HG02852 (cell line): ENCODE measurements around the gene MYO6.

Experiments
- ATAC-seq: cut with Tn5 transposase; IDR thresholded peaks from one replicate; pipeline ENCODE4 v1.9.1; 2021; ENCODE audit warnings: mild to moderate bottlenecking, moderate library complexity; ENCODE audit not compliant: unreplicated experiment

MYO6 gene

DNA sequence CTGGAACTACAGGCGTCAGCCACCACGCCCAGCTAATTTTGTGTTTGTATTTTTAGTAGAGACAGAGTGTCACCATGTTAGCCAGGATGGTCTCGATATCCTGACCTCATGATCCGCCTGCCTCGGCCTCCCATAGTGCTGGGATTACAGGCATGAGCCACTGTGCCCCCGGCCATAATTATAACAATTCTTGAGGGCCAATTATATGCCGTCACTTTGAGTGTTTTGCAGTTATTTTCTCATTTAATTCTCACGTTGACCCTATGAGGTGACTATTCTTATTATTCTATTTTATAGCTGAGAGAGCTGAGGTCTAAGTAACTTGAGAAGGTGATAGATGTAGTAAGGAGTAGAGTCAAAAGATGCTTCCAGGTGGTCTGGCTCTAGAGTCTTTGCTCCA lies 13.0 kb downstream of the MYO6 start:
- ATAC-seq, result no peak

DNA sequence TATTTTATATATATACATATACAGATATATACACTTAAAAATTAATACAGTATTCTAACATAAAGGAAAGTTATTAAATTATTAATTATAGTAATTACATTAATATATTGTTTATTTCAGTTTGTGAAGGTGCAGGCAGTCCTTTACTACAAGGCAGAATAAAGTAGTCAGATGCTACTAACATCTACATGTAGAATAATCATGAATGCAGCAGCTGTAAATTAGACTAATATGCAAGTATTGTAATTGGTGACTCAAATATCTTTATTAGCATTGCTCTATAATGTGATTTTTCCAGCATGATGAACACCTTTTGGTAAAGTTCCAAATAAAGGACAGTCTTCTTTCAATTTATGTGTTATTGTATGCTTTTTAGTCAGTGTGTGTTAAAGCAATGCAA lies 17.3 kb downstream of the MYO6 start:
- no peak for ATAC-seq

DNA sequence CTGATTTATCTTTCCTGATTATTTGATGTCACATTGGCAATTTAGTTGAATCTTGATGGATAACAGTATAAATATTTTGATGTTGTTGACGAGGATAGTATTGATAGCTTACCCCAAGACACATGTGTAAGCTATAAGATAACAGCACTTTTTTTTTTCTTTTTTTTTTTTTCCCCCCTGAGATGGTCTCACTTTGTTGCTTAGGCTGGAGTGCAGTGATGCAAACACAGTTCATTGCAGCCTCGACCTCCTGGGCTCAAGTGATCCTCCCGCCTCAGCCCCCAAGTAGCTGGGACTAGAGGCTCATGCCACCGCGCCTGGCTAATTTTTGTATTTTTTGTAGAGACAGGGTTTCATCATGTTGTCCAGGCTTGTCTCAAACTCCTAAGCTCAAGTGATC lies 21.8 kb downstream of the MYO6 start:
- no peak for ATAC-seq

DNA sequence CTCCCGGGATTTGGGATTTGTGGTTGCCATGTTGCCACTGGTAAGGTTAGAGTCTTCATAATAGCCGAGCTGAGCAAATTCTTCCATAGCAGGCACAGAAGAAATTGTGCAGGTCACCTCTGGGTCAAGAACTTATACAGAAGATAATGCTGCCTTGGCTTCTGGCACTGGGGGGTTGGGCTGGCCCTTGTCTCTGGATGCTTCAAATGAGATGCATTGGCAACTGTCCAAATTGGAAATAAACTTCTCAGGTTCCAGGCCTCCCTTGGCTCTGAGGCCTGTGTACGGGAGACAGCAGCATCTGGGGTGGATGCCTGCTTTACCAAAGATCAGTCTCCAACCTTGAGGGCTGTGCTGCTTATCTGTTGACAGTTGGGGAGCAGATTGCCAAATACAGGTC lies 26.2 kb downstream of the MYO6 start:
- no peak for ATAC-seq

DNA sequence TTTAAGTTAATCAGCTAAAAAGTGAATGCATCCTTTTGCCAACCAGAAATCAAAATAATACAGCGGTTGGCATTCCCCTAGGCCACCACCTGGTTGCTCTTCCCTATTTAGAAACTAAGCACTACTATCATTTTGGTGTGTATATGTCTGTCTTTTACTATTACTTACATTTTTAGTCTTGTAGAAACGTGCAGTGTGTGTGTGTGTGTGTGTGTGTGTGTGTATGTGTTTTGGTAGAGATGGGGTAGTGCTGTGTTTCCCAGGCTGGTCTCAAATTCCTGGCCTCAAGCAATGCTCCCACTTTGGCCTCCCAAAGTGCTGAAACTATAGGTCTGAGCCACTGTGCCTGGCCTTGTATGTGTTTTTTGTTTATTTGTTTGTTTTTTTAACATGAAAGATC lies 27.4 kb downstream of the MYO6 start:
- ATAC-seq, result no peak

DNA sequence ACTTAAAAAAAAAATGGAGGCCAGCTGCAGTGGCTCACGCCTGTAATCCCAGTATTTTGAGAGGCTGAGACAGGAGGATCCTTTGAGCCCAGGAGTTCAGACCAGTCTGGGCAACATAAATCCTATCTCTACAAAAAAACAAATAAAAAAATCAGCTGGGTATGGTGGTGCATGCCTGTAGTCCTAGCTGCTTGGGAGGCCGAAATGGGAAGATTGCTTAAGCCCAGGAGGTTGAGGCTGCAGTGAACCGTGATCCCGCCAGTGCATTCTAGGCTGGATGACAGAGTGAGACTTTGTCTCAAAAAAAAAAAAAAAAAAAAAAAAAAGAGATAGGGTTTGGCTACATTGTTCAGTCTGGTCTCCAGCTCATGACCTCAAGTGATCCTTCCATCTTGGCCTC lies 29.7 kb downstream of the MYO6 start:
- ATAC-seq, result no peak

DNA sequence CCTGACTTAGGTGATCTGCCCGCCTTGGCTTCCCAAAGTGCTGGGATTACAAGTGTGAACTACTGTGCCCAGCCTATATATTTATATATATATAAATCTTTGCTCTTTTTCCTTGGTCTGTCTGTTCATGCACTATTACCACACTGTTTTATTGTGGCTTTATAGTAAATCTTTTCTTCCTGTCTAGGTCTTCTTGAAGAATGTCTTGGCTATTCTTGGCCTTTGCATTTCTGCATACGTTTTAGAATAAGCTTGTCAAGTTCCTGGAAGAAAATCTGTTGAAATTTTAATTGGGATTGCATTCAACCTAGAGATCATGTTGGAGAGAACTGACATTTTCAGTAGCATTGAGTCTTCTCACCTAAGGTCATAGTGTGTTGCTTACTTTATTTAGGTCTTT lies 37.1 kb downstream of the MYO6 start:
- no peak for ATAC-seq

DNA sequence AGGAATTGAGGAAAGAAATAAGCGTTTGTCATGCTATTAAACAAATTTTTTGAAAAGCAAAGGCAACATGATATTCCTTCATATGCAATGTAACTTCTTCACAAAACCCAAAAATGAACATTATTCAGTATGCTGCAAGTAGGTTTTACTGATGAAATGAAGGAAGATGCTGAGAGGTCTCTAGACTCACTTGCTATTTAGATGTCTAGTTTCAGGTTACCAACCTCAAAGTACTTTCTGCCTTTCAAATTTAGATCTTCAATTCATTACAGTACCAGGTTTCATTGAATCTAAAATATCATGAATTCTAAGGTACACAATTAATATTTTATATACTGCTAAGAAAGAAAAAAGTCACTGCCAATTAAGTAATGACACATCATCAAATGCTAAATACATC lies 39.9 kb downstream of the MYO6 start:
- no peak for ATAC-seq

DNA sequence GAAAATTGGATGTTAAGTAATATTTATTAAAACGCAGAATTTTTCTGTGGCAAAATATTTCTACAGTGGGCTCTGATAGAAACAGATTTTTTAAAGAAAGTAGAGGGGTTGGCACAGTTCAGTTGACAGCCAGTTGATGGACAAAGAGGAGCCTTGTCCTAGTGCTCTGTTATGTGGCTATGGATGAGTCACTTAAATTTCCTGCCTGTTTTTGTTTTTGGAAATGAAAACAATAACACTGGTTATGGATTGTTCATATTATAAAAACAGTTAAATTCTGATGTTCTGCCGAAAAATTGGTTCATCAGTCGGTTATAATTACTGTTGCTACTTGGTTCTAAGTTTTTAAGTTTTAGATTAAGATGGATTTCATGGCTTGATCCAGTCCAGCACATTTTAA lies 42.8 kb downstream of the MYO6 start:
- ATAC-seq, result no peak

DNA sequence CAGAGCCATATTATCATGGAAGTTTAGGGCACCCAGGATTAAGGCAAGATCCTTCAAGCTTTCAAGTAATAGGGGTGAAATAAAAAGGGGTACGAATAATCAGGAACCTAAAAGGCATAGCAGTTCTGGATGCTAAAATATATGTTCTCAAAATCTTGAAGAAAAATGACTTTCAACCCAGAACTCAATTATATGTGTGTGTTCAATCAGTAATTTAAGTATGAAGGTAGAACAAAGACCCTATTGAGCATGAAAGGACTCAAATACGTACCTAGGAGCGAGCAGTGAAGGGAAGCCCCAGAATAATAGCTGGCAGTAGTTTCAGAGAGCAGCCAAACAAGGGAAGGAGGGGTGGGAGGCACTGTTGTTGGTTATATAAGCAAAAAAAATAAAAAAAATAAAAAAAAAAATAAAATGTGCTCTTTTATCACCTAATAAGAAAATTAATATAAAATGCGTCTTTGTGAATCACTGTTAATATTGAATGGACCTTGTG lies 45.4 kb downstream of the MYO6 start:
- no peak for ATAC-seq

DNA sequence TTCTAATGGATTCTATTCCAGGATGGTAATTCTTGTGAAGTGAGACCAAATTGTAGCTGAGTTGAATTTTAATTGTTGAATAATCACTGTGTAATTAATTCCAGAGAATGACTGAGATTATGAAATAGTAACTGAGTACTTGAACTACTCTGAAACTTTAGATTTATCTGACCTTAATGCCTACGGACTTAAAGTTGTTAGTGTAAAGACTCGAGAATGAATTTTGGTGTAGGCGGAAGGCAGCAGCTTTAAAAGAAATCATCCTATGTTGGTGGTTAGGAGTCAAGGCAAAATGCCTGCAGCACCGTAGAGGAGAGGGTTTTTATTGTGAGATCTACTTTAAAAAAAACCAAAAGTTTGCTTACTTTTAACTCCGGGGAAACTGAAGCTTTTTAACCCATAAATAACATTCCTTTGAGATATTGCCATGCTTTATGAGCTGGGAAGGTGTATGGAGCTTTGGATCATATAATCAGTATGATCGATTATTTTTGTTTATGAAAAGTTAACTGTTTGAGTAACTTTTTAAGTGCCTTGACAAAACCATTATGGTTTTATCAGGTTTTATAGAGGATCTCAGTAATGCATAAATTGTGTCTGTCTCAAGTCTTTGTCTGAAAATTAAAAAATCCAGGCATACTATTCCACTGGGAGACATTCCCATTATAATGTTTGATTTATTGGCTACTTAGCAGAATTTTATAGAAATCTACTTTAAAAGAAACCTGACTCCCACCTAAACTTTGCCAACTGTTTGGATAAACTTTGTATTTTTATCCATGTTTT lies 46.1 kb downstream of the MYO6 start:
- ATAC-seq, result no peak

DNA sequence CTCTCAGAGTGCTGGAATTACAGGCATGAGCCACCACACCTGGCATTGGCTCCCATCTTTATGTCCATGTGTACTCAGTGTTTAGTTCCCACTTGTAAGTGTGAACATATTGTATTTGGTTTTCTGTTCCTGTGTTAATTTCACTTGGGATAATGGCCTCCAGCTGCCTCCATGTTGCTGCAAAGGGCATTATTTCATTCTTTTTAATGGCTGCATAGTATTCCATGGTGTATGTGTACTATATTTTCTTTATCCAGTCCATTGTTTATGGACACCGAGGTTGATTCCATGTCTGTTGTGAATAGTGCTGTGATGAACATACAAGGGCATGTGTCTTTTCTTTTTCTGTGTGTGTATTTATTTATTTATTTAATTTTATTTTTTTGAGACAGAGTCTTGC lies 47.7 kb downstream of the MYO6 start:
- no peak for ATAC-seq

DNA sequence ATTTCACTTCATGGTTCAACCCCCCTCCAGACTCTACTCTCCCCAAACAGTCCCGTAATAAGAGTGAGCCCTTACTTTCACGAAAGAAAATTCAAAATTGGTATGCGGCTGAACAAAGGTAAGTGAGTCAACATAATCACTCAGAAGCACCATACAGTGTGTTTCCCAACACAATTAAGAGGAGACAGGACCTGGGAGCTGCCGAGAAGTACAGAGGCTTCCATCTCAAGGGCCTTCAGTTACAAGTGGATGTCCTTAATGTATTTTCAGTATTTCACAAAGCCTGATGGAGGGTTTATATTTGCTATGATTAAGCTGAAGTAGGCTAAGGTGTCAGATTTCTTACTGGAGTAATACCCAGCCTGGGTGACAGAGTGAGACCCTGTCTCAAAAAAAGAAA lies 51.1 kb downstream of the MYO6 start:
- no peak for ATAC-seq

DNA sequence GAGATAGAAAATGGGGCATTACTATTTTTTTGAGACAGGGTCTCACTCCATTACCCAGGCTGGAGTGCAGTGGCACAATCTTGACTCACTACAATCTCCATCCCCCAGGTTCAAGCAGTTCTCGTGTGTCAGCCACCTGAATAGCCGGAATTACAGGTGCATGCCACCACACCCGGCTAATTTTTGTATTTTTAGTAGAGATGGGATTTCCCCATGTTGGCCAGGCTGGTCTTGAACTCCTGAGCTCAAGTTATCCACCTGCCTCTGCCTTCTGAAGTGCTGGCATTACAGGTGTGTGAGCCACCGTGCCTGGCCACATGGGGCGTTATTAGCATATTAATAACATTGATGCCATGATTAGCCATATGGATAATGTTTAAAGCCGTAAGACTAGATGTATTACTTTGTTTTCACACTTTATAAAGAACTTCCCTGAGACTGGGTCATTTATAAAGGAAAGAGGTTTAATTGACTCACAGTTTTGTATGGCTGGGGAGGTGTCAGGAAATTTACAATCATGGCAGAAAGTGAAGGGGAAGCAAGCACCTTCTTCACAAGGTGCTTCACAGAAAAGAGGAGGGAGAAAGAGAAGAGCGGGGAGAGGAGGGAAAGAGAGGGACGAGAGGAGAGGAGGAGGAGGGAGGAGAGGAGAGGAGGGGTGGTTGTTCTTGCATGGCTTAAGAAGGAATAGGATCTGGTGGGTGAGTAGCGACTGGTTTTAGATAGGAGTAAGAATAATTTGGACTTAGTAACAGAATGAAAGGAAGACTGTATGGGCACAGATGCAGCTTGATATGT lies 51.9 kb downstream of the MYO6 start:
- no peak for ATAC-seq

DNA sequence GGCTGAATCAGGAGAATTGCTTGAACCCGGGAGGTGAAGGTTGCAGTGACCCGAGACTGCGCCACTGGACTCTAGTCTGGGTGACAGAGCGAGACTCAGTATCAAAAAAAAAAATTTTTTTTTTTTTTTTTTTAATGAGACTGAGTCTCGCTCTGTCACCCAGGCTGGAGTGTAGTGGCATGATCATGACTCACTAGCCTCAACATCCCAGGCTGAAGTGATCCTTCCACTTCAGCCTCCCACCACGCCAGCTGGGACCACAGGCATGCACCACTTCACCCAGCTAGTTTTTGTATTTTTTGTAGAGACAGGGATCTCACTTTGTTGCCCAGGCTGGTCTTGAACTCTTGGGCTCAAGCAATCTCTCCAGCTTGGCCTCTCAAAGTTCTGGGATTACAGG lies 53.3 kb downstream of the MYO6 start:
- no peak for ATAC-seq

DNA sequence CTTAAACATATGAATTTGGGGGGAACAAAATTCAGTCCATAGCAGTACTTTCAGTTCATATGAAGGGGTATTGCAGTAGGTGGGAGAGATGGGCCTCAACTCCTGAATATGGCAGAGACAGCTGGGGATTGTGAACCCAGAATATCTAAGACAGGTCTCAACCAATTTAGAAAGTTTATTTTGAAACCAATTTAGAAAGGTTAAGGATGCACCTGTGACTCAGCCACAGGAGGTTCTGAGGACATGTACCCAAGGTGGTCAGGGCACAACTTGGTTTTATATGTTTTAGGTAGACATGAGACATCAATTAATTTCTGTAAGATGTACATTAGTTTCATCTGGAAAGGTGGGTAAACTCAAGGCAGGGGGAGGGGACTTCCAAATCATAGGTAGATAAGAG lies 59.5 kb downstream of the MYO6 start:
- no peak for ATAC-seq

DNA sequence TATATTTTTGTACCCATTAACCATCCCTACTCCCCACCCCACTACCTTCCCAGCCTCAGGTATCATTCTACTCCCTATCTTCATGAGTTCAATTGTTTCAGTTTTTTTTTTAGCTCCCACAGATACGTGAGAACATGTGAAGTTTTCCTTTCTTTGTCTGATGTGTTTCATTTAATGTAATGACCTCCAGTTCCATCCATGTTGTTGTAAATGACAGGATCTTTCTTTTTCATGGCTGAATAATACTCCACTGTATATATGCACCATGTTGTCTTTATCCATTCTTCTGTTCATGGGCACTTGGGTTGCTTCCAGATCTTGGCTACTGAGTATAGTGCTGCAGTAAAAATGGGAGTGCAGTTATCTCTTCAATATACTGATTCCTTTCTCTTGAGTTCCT lies 63.5 kb downstream of the MYO6 start:
- no peak for ATAC-seq

DNA sequence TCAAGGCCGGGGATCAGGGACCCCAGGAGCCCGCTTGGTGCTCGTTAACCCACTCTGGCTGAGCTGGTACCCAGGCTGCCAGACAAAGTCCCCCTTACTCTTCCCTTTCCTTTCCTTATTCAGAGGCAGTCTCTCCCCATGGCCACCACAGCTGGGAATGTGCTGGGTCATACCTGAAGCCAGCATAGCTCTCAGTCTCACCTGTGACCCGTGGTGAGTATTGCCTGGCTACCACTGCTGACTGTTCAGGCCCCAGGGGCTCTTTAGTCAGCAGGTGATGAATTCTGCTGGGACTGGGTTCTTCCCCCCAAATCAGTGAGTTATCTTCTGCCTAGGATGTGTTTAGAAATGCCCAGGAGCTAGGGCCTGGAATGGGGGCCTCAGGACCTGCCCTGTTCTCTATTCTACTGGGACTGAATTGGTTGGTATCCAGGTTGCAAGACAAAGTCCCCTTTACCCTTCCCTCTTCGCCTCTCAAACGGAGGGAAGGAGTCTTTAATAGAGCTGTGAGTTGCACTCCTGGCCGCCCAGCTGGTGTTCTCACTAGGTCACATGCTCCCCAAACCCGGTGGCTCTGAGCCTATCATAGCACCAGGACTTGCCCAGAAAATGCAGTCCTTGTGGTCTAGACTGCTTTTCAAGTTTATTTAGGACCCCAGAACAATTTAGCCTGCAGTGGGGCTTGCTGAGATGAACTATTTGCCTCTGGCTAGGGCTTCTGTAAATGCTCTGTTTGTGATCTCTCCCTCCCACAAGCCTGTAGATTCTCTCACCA lies 64.6 kb downstream of the MYO6 start:
- ATAC-seq, result no peak

DNA sequence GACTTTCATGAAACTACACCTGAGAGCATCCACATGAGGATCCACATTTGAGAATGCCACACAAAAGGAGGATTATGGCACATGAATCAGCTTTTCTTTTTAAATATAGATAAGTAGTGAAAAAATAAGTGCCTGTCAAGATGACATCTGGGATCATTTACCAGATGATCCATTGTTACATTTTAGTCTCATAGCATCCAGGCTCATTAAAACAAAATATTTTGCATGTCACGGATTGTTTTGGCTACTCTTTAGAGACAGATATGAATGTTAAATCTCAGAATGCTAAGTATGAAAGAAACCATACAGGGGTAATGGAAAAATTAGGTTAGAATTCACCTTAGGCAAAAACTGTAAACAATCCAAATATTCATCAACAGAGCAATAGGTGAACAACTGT lies 66.7 kb downstream of the MYO6 start:
- ATAC-seq, result no peak

DNA sequence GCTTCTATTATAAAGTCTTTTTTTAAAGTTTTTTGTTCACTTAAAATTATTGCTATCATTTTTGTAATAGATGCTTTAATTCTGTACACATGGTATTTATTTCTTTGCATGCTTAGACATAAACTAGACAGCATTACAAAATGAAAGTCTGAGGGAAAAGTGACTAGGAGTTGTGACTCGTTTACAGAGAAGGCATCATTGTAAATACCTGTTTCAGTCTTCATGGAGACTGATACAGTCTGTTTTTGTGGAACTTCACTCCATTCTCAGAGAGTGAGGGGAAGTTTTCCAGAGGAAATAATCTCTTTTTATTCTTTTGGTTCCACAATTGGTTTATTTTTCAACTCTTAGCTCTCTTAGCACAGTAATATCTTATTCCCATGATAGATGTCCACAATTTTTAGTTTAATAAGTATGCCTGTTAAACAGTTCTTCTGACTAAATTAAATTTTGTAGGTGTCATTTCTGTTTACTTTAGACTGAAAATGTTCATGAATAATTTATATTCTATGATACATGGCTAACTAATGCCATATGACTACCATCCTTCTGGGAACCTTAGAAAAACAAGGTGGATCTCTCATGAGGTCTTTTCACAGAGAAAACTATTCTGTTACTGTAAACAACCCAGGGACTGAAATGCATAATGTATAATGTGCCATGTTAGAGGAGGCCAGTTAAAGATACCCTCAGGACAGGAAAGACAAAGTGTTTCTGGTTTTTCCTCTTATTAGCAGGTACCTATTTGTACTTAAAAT lies 69.2 kb downstream of the MYO6 start:
- ATAC-seq, result no peak
